Caco-2 (cell line): ENCODE results near the gene MAML2. TPM values are rescaled to one million over a fixed set of nuclear protein-coding genes. Genes with fewer than 3 reads are reported as not detected.

Experiments used
- BruUV-seq: library from RNA; stranded (reverse); fragments of 400-500 nt; replicated peaks from 2 replicates; lab custom pipeline; 2021; lab: Mats Ljungman, UMichigan
- CTCF ChIA-PET: fragments of 300-600 bp; sonication (Branson Sonifier 250); formaldehyde crosslinking; loops from one replicate; lab custom pipeline; 2022; ENCODE audit warnings: antibody characterized with exemption; lab: Charles Lee
- POLR2A ChIA-PET: fragments of 300-600 bp; sonication (Branson Sonifier 250); formaldehyde crosslinking; loops from one replicate; lab custom pipeline; 2022; ENCODE audit warnings: antibody characterized with exemption; lab: Charles Lee
- DNase-seq, 2 experiments: peaks; one replicate each; pipeline versions ENCODE4 v3.0.0 to v3.0.0-alpha.2; 2020 to 2022
- H3K27me3 ChIP-seq: replicated peaks from 2 replicates; pipeline ENCODE4 v1.6.0; 2011; ENCODE audit warnings: low read length; ENCODE audit not compliant: control insufficient read depth, insufficient read depth
- H3K36me3 ChIP-seq: 2 replicates; pipeline ENCODE4 v1.5.1; 2011; ENCODE audit warnings: low read length; ENCODE audit not compliant: control insufficient read depth, insufficient read depth
- H3K4me1 ChIP-seq: fragments of 250-450 bp; sonication (Bioruptor Pico); 2 replicates; pipeline ENCODE4 v1.5.1; 2020; ENCODE audit warnings: mild to moderate bottlenecking
- H3K4me3 ChIP-seq: 2 replicates; pipeline ENCODE4 v1.5.1; 2011; ENCODE audit warnings: low read depth, mild to moderate bottlenecking, control low read depth, low read length
- H3K9me3 ChIP-seq: fragments of 250-450 bp; sonication (Bioruptor Pico); 2 replicates; pipeline ENCODE4 v1.5.1; 2020; ENCODE audit warnings: mild to moderate bottlenecking, moderate library complexity
- H3K27ac Mint-ChIP-seq: one replicate; pipeline ENCODE4 v1.8.0; 2022; ENCODE audit warnings: mixed read lengths; ENCODE audit not compliant: unreplicated experiment
- H3K27me3 Mint-ChIP-seq: one replicate; pipeline ENCODE4 v1.8.0; 2022; ENCODE audit warnings: mixed read lengths; ENCODE audit not compliant: insufficient read depth, unreplicated experiment
- H3K36me3 Mint-ChIP-seq: one replicate; pipeline ENCODE4 v1.8.0; 2022; ENCODE audit warnings: mild to moderate bottlenecking, mixed read lengths; ENCODE audit not compliant: insufficient read depth, unreplicated experiment
- H3K4me1 Mint-ChIP-seq: one replicate; pipeline ENCODE4 v1.8.0; 2022; ENCODE audit warnings: low read depth, mixed read lengths; ENCODE audit not compliant: unreplicated experiment
- H3K4me3 Mint-ChIP-seq: one replicate; pipeline ENCODE4 v1.8.0; 2022; ENCODE audit warnings: mild to moderate bottlenecking, moderate library complexity, mixed read lengths; ENCODE audit not compliant: unreplicated experiment
- H3K9me3 Mint-ChIP-seq: one replicate; pipeline ENCODE4 v1.8.0; 2022; ENCODE audit warnings: mixed read lengths; ENCODE audit not compliant: unreplicated experiment
- intact Hi-C: fragments of 100-400 bp; cut with micrococcal nuclease; formaldehyde crosslinking; loops from one replicate; pipeline ENCODE4 v1.10.0; 2022; ENCODE audit not compliant: unreplicated experiment
- total RNA-seq: library from RNA; stranded (reverse); gene quantifications from 2 replicates; pipeline ENCODE4 v1.2.3, GENCODE V29; 2022
- TF ChIP-seq, protein P1 (sequence below), 2 experiments: fragments of 200-600 bp in 1 of 2; IDR thresholded peaks; 1 replicate in 1 of 2; 2 replicates in 1 of 2; pipeline versions ENCODE4 v1.5.1 to v1.8.0; 2011 to 2022; ENCODE audit warnings: antibody characterized with exemption in 1 of 2, control low read depth in 1 of 2, inconsistent platforms in 1 of 2, low read depth in 1 of 2, low read length in 1 of 2, mild to moderate bottlenecking in 1 of 2, moderate library complexity in 1 of 2; ENCODE audit not compliant: insufficient read depth in 1 of 2, severe bottlenecking in 1 of 2, unreplicated experiment in 1 of 2

The MAML2 gene
- total RNA-seq, 1 experiment from 2014 or later: 11.5 TPM

DNA sequence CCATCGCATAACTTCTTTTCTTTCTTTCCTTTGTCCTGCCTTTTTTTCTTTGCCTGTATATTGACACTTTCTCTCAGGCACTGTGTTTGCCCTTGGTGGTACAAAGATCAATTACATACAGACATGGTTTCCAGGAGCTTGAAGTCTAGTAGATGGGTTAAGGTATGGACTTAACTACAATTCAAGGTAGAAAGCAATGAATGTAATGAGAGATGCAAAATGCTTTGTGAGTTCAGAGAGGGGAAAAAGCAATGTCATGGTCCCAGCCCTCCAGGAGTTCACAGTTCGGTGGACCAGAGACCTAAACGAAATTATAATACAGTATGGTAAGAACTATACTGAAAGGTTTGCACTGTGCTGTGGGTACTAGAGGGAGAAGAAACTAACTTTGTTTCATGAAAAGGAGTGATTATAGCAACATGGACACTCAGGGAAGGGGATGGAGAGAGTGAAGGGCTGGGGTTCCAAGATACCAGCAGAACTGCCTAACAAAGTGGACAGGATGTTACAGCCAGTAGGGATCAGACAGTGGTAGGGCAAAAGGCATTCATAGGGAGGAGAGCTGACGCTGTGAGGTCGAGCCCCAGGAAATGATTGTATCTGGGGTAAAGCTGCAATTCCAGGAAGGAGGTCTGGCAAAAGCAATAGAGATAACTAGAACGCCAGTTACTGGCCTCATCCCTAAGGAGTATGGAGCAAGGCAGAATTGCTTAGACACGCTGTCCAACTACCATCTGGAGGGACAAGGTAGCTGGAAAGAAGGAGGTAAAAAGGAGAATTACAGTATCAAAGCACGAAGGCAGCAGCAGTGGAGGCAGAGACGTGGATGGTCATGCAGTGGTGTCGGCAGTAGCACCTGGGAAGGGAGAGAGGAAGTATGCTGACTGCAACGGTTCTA is 260.7 kb downstream of the MAML2 start:
- Histone ChIP-seq H3K4me1 (peaks cover 18% of the 10 kb centered on the region), H3K27me3 (no peaks in the 10 kb centered on the region), H3K9me3 (no peaks in the 10 kb centered on the region), H3K36me3 (0 out of 2 replicates have a peak, but pooled peaks cover 1% of the 10 kb centered on the region), H3K4me3 (no peak overlapping the region)
- Mint-ChIP-seq H3K36me3 (no peaks in the 10 kb centered on the region), H3K9me3 (no peaks in the 10 kb centered on the region), H3K27ac (no peak overlapping the region), H3K4me1 (no peaks in the 10 kb centered on the region), H3K27me3 (no peaks in the 10 kb centered on the region), H3K4me3 (no peak overlapping the region)
- TF ChIP-seq, protein P1, sequence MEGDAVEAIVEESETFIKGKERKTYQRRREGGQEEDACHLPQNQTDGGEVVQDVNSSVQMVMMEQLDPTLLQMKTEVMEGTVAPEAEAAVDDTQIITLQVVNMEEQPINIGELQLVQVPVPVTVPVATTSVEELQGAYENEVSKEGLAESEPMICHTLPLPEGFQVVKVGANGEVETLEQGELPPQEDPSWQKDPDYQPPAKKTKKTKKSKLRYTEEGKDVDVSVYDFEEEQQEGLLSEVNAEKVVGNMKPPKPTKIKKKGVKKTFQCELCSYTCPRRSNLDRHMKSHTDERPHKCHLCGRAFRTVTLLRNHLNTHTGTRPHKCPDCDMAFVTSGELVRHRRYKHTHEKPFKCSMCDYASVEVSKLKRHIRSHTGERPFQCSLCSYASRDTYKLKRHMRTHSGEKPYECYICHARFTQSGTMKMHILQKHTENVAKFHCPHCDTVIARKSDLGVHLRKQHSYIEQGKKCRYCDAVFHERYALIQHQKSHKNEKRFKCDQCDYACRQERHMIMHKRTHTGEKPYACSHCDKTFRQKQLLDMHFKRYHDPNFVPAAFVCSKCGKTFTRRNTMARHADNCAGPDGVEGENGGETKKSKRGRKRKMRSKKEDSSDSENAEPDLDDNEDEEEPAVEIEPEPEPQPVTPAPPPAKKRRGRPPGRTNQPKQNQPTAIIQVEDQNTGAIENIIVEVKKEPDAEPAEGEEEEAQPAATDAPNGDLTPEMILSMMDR (IDR thresholded peaks at IDR 0.05; ENCODE audit: insufficient read depth in 1 of 2, low read depth in 1 of 2, low read length in 1 of 2, severe bottlenecking in 1 of 2, unreplicated experiment in 1 of 2): no peak
- no peak for DNase-seq
- intact Hi-C loops: no loop called here
- ChIA-PET POLR2A (no interaction called here), CTCF (no interaction called here)
- no TSS peak for BruUV-seq

DNA sequence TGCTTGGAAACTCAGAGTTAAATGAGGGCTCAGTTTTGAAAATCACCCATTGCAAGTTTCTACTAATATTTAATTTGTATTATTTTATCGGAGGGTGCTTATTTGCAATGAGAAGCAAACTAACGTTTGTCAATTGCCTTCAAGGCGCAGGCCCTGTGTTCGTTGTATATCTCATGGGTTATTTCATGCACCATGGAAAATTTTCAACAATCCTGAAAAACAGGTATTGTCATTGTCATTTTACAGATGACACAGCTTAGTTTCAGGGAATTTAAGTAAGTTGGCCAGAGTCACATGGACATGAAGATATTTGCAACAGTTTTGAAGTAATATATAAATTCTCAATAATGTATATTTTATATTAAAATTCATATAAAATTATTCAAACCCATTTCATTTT is 261.4 kb downstream of the MAML2 start:
- CTCF ChIA-PET: no interaction called here
- POLR2A ChIA-PET: no interaction called here
- Histone ChIP-seq H3K9me3 (no peaks in the 10 kb centered on the region), H3K4me1 (peaks cover 18% of the 10 kb centered on the region), H3K27me3 (no peaks in the 10 kb centered on the region), H3K36me3 (0 out of 2 replicates have a peak, but pooled peaks cover 1% of the 10 kb centered on the region), H3K4me3 (no peak overlapping the region)
- BruUV-seq: no TSS peak
- TF ChIP-seq, protein P1 (IDR thresholded peaks at IDR 0.05; ENCODE audit: insufficient read depth in 1 of 2, low read depth in 1 of 2, low read length in 1 of 2, severe bottlenecking in 1 of 2, unreplicated experiment in 1 of 2): no peak
- H3K36me3 Mint-ChIP-seq: no peaks in the 10 kb centered on the region
- no peaks in the 10 kb centered on the region for H3K4me1 Mint-ChIP-seq
- intact Hi-C loops: no loop called here
- H3K9me3 Mint-ChIP-seq: no peaks in the 10 kb centered on the region
- no peaks in the 10 kb centered on the region for H3K27me3 Mint-ChIP-seq
- DNase-seq: no peak
- H3K27ac Mint-ChIP-seq: no peak overlapping the region
- no peak overlapping the region for H3K4me3 Mint-ChIP-seq

- Histone ChIP-seq H3K27me3 (no peaks in the 10 kb centered on the region), H3K36me3 (0 out of 2 replicates have a peak, but pooled peaks cover 1% of the 10 kb centered on the region), H3K4me3 (no peak overlapping the region), H3K4me1 (peaks cover 18% of the 10 kb centered on the region), H3K9me3 (no peaks in the 10 kb centered on the region)
- POLR2A ChIA-PET: no interaction called here
- H3K9me3 Mint-ChIP-seq: no peaks in the 10 kb centered on the region
- H3K36me3 Mint-ChIP-seq: no peaks in the 10 kb centered on the region
- no peak overlapping the region for H3K4me3 Mint-ChIP-seq
- H3K27ac Mint-ChIP-seq: no peak overlapping the region
- no peaks in the 10 kb centered on the region for H3K27me3 Mint-ChIP-seq
- CTCF ChIA-PET: no interaction called here
- TF ChIP-seq, protein P1 (IDR thresholded peaks at IDR 0.05; ENCODE audit: insufficient read depth in 1 of 2, low read depth in 1 of 2, low read length in 1 of 2, severe bottlenecking in 1 of 2, unreplicated experiment in 1 of 2): no peak
- no TSS peak for BruUV-seq
- no peak for DNase-seq
- H3K4me1 Mint-ChIP-seq: no peaks in the 10 kb centered on the region
- intact Hi-C loops: no loop called here
Observed at GRCh38 chr11:96079691-96080090, 263.3 kb downstream of the MAML2 start.
